ENCODE data around the gene PITPNC1. TPM values are rescaled to one million over a fixed set of nuclear protein-coding genes. Genes with fewer than 3 reads are reported as not detected.
"Not testable (repeated sequence)": the region's sequence is repeated elsewhere in the genome, so short reads cannot be mapped to it uniquely, and the experiment has no call there.

The PITPNC1 gene
- total RNA-seq, 1 donor from 2014 or later = 18.4 TPM

DNA sequence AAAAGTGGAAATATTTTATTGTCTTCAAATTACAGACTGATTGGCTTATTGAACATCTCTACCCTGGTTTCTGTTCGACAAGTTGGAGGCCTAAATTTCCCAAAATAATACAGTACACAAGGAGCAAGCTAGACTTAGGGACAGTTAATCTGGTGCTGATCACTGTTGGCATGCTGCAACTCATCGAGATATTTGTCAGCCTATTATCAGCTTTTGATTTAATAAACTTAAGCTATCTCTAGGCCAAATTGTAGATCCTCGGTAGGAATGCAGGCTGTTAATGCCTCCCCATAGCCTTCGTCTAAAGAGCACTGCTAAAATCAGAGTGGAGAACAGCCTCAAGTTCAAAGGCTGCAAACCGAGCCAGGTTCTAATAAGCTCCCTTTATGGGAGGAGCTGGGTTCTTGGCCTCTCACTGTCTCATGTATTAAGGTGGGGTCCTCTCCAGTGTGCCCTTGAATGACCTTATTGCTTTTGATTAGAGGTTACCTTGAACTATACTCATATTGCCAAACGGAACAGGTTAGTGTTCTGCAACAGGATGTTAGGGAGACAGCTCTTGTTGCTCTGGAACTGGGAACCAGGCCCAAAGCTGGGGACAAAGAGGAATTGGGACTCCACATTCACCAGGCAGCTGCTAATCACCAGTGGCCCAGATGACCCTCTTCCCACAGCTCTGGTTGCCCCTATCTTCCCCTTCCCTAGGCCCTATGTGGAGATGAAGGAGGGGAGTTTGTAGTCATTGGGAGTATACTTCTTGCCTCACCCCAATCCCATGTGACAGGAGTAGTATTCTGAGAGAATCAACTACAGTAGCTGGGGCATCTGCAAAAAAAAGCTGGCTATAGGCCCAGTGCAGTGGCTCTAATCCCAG lies 271.2 kb downstream of the PITPNC1 start:
- no peak for TF ChIP-seq CTCF (conservative IDR thresholded peaks at IDR 0.05; ENCODE audit: low read depth, low read length)
- no peak for DNase-seq (ENCODE audit: low read depth)
- no peak overlapping the region for H3K4me3 ChIP-seq (ENCODE audit: low read depth, low read length)

- not testable (repeated sequence) for DNase-seq (ENCODE audit: low read depth); H3K4me3 ChIP-seq (ENCODE audit: low read depth, low read length)
Measured at GRCh38 chr17:67648906-67649295, 271.8 kb downstream of the PITPNC1 start.

DNA sequence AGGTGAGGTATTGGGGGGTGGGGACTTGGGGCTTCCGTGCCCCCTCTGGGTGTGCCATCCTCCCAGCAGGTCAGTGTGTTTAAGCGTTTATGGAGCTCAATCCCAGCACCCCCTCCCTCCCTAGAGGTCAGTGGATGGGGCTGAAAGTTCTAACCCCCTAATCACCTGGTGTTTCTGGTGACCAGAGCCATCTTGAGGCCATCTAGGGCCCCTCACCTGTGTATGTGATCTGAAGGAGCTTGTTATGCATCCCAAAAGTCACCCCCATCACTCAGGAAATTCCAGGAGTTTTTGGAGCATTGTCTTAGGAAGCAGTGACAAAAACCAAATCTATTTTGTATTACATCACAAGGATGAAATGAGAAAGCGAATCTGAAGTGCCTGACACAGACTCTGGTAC lies 272.8 kb downstream of the PITPNC1 start:
- DNase-seq (ENCODE audit: low read depth) = no peak
- TF ChIP-seq CTCF (conservative IDR thresholded peaks at IDR 0.05; ENCODE audit: low read depth, low read length) = no peak
- no peak overlapping the region for H3K4me3 ChIP-seq (ENCODE audit: low read depth, low read length)

DNA sequence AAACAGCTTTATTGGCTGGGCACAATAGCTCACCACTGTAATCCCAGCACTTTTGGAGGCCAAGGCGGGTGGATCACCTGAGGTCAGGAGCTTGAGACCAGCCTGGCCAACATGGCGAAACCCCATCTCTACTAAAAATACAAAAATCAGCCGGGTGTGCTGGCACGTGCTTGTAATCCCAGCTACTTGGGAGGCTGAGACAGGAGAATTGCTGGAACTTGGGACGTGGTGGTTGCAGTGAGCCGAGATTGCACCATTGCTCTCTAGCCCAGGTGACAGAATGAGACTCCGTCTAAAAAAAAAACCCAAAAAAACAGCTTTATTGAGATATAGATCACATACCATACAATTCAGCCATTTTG lies 274.1 kb downstream of the PITPNC1 start:
- not testable (repeated sequence) for H3K4me3 ChIP-seq (ENCODE audit: low read depth, low read length); DNase-seq (ENCODE audit: low read depth)

- TF ChIP-seq CTCF (conservative IDR thresholded peaks at IDR 0.05; ENCODE audit: low read depth, low read length) = no peak
- DNase-seq (ENCODE audit: low read depth) = no peak
- no peak overlapping the region for H3K4me3 ChIP-seq (ENCODE audit: low read depth, low read length)
Measured at GRCh38 chr17:67652433-67652832, 275.4 kb downstream of the PITPNC1 start.

DNA sequence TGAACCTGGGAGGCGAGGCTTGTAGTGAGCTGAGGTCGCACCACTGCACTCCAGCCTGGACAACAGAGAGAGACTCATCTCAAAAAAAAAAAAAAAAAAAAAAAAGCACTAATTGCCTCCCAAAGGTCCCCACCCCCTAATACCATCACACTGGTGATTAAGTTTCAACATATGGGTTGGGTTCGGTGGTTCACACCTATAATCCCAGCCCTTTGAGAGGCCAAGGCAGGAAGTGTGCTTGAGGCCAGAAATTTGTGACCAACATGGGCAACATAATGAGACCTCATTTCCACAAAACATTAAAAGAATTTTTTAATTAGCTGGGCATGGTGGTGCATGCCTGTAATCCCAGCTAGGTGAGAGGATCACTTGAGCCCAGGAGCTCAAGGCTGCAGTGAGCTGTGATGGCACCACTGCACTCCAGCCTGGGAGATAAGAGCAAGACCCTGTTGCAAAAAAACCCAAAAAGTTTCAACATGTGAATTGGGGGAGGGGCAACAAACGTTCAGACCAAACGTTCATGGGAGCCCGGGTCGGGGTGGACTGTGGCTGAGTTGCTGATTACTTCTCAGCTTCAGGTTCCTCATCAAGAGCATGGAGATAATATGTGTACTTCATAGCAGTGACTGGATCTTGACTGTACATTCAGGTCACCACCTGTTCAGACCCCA lies 278.5 kb downstream of the PITPNC1 start:
- H3K4me3 ChIP-seq (ENCODE audit: low read depth, low read length) = no peak overlapping the region
- no peak for DNase-seq (ENCODE audit: low read depth)
- TF ChIP-seq CTCF (conservative IDR thresholded peaks at IDR 0.05; ENCODE audit: low read depth, low read length) = no peak

- TF ChIP-seq CTCF (conservative IDR thresholded peaks at IDR 0.05; ENCODE audit: low read depth, low read length) = no peak
- H3K4me3 ChIP-seq (ENCODE audit: low read depth, low read length) = no peak overlapping the region
- DNase-seq (ENCODE audit: low read depth) = no peak
Measured at GRCh38 chr17:67656494-67657203, 279.6 kb downstream of the PITPNC1 start.
